NCI-H2171 treated with DMSO at 0.1 percent for 48 hours (cell line): ENCODE results near the gene PTPRN2.
A peak's percentile ranks its signal among the peaks of the same experiment; 100 is the strongest.
"Not testable (repeated sequence)": the region's sequence is repeated elsewhere in the genome, so short reads cannot be mapped to it uniquely, and the experiment has no call there.

ENCODE experiments used
- DNase-seq: peaks from one replicate; lab custom pipeline; 2025; lab: John Stamatoyannopoulos, UW

PTPRN2 gene

DNA sequence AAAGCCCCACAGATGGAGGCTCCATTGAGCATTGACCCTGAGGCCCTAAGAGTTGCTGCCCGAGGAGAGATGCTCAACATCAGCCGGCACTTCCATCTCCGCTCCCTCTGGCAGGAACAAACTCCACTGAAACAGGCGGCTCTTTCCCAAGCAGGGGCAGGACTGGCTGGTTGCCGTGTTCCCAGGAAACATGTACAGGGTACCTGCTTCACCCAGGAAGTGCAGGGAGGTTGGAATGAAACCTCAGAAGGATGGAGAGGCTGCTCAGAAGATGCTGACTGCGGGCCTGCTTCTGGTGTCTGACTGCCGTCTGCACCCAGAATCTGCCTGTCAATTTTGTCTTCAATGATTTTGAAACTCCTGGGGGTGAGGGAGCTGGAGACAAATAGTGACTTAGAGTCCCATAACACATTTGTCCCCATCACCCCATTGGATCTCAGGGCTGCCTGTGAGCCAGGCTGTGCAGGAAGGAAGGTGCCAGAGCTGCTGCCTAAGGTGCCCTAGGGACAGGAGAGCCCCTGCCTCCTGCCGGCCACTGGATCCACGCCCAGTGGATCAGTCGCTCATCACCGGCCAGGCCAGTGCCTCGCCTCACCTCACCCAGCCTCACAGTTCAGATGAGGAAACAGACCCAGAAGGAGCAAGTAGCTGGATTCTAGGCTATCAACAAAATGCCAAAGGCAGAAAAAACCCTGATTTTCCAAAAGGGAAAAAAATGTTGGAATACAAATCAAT, 237.3 kb downstream of the PTPRN2 start:
- no peak for DNase-seq

DNA sequence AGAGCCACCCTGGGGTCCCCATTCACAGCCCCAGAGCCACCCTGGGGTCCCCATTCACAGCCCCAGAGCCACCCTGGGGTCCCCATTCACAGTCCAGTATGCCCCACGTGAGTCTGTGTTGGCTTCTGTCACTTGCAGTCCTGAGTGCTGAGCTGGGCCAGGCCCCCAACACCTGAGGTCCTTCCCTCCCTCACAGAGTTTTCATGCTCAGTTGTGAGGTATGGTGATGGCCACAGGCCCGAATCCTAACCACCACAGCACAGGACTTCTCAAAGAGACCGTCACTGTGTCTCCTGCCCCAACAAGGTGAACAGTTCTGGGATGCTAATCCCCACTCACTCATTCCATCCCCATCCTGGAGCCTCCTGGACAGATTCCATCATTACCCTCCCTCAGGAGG, 239.2 kb downstream of the PTPRN2 start:
- no peak for DNase-seq

DNA sequence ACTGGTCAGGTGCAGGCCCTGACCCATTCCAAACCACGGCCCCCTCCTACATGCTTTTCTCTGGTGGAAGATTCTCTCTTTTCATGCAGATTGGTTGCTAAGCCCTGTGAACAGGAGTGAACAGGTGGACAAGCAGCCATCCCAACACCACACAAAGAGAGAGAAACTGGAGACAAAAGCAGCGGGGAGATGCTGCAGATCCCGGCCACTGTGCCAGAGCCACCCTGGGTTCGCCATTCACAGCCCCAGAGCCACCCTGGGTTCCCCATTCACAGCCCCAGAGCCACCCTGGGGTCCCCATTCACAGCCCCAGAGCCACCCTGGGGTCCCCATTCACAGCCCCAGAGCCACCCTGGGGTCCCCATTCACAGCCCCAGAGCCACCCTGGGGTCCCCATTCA, 239.6 kb downstream of the PTPRN2 start:
- DNase-seq, result not testable (repeated sequence)

DNA sequence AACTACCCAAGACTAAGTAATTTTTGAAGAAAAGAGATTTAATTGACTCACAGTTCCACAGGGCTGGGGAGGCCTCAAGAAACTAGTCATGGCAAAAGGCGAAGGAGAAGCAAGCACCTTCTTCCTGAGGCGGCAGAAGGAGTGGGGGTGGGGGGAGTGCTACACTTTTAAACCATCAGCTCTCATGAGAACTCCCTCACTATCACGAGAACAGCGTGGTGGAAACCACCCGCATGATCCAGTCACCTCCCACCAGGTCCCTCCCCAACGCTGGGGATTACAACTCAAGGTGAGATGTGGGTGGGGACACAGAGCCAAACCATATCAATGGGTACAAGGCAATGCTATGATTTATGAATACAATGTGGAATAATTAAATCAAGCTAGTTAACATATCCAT, 241.9 kb downstream of the PTPRN2 start:
- no peak for DNase-seq

DNA sequence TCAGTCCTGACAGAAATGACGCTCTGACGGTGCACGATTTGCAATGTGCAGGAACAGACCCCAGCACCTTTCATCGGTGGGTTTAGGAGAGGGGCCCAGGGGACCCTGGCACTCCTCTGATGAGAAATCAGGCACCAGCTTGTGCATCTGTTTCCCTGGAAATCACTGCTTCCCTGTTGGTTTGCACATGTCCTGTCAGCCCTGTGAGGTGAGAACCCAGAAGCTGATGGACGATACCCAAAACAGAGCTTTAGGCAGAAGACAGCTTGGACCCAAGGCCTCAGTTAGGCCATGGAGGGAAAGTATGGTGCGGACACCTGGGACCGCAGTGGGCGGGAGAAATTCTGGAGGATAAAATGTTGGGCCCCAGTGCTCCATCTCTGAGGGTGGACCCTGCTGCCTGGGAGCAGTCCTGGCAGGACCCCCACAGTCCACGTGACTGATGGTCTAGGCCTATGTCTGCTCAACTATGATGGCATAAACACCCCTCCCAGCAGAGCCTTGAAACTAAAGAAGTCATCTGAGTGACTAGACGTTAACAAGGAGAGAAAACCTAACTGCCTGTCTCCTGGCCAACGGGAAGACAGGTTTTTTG, 242.8 kb downstream of the PTPRN2 start:
- no peak for DNase-seq

DNA sequence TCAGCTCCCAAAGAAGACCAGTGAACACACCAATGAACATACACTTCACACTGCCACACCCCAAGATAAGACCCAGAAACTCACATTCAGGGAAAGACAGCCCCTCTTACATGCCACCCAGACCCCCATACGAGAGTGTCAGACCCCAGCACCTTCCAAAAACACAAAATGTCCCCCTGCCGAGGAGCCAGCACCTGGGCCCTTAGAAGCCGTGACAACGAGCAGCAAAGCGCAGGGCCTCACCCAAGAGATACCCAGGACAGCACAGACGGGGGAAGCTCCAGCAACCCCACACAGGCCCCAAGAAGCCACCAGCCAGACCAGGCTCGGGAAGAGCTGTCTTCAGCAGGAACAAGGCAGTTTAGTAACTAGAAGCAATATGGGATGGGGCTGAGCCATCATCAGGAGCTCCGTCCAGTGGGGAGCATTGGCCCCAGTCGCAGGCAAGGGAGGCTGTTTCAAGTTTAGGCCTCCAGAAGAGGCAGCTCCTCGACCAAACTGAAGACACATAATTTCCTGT, 243.6 kb downstream of the PTPRN2 start:
- no peak for DNase-seq

DNA sequence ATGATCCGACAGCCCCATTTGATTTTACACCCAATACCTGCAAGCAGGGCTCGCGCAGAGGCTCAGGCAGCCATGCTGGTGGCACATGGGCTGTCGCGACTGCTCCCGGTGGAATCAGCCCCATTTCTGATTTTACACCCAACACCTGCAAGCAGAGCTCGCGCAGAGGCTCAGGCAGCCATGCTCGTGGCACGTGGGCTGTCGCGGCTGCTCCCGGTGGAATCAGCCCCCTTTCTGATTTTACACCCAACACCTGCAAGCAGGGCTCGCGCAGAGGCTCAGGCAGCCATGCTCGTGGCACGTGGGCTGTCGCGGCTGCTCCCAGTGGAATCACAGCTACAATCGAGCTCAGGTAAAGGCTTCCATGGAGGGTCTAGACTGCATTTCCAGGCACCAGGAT, 244.1 kb downstream of the PTPRN2 start:
- DNase-seq, result no peak

DNA sequence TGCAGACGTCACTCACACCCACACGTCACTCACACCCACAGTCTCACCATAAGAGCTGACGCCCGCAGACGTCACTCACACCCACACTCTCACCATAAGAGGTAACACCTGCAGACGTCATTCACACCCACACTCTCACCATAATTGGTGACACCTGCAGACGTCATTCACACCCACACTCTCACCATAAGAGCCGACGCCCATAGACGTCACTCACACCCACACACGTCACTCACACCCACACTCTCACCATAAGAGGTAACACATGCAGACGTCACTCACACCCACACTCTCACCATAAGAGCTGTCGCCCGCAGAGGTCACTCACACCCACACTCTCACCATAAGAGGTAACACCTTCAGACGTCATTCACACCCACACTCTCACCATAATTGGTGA, 246.5 kb downstream of the PTPRN2 start:
- DNase-seq, result not testable (repeated sequence)

DNA sequence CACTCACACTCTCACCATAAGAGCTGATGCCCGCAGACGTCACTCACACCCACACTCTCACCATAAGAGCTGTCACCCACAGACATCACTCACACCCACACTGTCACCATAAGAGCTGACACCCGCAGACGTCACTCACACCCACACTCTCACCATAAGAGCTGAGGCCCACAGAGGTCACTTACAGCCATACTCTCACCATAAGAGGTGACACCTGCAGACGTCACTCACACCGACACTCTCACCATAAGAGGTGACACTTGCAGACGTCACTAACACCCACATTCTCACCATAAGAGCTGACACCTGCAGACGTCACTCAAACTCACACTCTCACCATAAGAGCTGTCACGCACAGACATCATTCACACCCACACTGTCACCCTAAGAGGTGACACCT, 250.7 kb downstream of the PTPRN2 start:
- DNase-seq, result not testable (repeated sequence)

DNA sequence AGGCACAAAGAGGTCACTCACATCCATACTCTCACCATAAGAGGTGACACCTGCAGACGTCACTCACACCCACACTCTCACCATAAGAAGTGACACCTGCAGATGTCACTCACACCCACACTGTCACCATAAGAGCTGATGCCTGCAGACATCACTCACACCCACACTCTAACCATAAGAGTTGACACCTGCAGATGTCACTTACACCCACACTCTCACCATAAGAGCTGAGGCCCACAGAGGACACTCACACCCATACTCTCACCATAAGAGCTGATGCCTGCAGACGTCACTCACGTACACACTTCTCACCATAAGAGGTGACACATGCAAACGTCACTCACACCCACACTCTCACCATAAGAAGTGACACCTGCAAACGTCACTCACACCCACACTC, 255.1 kb downstream of the PTPRN2 start:
- DNase-seq, result not testable (repeated sequence)

DNA sequence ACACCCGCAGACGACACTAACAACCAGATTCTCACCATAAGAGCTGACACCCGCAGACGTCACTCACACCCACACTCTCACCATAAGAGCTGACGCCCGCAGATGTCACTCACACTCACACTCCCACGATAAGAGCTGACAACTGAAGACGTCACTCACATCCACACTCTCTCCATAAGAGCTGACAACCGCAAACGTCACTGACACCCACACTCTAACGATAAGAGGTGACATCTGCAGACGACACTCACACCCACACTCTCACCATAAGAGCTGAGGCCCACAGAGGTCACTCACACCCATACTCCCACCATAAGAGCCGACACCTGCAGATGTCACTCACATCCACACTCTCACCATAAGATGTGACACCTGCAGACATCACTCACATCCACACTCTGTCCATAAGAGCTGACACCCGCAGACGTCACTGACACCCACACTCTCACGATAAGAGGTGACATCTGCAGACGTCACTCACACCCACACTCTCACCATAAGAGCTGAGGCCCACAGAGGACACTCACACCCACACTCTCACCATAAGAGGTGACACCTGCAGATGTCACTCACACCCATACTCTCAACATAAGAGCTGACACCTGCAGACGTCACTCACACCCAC, 255.7 kb downstream of the PTPRN2 start:
- not testable (repeated sequence) for DNase-seq

DNA sequence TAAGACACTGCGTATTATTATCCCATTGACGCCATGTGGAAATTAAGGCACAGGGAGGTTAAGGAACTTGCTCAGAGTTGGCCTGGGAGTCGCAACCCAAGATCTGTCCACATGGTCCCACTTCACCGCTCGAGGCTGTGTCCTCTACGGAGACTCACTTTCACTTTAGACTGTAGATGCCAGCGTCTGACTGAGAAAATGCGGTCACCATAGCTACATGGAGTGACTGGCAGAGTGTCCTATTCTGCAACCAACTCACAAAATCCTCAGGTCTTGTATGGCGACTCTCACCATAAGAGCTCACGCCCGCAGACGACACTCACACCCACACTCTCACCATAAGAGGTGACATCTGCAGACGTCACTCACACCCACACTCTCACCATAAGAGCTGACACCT, 257.9 kb downstream of the PTPRN2 start:
- DNase-seq, result no peak

DNA sequence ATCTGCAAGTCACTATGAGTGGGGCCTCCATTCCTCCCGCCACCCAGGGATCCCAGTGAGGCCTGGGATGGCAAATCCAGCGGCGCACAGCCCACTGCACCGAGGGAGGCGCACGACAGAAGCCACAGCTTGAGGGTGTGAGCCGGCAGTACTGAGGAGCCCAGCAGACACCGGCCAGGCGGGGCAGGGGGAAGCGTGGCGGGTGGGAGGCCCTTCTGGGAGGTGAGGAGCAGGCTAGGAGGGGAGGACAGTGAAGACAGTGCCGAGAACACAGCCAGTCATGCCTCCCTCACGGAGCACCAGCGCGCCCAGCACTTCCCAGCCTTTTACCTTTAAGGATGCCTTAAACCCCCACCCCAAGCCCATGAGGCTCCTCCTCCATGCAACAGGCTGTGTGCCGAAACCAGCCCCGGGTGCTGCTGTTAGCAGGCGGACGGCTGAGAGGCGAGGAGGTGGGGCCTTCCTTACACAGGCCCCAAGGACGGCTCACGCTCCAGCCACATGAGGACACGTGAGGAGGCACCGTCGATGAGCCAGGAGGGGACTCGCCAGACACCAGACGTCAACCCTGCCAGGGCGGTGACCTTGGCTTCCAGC, 258.5 kb downstream of the PTPRN2 start:
- DNase-seq, result no peak

DNA sequence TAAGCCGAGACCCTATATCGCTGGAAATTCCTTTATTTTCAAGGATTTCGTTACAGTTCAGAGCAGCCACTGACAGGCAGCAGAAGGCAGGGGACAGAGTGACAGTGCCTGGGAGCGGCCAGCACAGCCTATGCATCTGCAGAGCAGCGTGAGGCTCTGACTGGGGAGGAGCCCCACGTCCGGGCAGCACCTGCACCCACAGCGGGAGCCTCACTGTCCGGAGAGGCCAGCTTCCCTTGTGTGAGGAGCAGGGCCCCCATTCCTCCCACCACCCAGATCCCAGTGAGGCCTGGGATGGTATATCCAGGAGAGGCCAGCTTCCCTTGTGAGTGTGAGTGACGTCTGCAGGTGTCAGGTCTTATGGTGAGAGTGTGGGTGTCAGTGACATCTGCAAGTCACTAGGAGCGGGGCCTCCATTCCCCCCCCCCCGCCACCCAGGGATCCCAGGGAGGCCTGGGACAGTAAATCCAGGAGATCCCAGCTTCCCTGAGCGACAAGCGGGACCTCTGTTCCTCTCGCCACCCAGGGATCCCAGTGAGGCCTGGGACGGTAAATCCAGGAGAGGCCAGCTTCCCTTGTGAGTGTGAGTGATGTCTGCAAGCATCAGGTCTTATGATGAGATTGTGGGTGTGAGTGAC, 259.1 kb downstream of the PTPRN2 start:
- no peak for DNase-seq

DNA sequence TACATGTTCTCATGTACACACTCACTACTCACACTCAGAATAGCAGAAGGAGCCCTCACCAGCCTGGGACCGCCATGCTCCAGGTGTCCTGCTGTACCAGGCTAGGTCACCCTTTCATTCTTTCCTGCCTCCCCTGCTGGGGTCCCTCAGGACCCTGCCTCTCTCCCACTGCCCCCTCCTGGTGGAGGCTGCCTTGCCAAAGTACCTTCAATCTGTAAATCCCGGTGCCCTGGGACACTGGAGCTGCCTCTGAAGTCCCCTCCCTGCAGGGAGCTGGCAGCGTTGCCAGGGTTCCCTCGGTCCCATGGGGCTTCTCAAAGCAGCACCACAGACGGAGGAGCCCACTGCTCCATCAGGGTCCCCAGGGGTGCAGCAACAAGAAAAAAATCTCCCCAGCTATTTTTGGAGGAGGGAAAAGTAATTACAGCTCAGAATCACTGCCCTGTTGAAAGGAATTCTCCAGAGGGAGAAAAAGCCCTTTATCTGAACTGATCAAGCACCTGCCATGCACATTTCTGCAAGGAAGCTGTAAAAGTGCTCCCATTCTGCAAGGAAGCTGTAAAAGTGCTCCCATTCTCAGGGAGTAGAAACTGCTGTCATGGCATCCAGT, 259.9 kb downstream of the PTPRN2 start:
- DNase-seq, result peak; percentile 78

DNA sequence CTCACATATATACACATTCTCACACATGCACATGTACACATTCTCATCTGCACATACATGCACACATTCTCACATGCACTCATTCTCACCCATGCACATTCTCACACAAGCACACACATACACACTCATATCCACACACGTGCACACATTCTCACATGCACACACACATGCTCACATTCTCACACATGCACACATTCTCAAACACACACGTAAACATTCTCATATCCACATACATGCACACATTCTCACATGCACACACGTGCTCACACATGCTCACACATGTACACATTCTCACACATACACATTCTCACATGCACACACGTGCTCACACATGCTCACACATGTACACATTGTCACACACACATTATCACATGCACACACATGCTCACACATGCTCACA, 260.6 kb downstream of the PTPRN2 start:
- DNase-seq, result no peak

DNA sequence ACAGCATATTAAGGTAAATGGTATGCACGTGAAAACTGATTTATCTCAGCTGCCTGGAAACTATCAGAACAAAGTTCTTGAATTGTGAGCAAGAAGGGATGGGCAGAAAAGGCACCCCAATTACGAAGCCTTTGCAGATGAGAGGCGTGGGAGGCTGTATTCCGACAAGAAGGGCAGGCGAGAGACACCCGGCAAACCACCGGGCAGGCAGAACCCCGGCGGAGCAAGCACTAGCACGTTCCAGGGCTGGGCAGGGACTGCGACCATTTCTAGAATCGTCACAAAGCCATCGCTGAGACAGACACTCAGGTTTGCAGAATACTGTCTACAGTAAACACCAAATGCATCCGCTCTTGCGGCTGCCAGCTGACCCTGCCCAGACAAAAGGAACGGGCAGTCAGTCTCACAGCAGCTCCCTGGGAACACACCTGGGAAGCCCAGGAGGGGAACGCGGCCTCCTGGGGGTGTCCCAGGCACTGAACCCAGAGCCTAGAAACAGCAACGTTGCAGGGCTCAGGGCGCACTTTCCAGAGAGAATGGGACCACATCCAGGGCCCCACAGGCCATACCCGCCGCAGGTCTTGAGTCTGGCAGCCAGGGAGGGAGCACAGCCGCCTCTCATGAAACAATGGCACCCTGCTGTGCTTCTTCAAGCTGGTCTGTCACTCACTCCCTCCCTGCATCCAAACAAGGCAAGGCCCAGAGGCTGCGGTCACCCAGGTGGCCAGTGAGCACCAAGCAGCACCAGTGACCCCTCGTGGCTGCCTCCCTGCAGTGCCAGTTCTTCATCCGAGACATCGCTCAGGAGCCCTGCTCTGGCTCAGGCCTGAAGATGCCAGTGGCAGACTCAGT, 261.9 kb downstream of the PTPRN2 start:
- peak; percentile 22 for DNase-seq

DNA sequence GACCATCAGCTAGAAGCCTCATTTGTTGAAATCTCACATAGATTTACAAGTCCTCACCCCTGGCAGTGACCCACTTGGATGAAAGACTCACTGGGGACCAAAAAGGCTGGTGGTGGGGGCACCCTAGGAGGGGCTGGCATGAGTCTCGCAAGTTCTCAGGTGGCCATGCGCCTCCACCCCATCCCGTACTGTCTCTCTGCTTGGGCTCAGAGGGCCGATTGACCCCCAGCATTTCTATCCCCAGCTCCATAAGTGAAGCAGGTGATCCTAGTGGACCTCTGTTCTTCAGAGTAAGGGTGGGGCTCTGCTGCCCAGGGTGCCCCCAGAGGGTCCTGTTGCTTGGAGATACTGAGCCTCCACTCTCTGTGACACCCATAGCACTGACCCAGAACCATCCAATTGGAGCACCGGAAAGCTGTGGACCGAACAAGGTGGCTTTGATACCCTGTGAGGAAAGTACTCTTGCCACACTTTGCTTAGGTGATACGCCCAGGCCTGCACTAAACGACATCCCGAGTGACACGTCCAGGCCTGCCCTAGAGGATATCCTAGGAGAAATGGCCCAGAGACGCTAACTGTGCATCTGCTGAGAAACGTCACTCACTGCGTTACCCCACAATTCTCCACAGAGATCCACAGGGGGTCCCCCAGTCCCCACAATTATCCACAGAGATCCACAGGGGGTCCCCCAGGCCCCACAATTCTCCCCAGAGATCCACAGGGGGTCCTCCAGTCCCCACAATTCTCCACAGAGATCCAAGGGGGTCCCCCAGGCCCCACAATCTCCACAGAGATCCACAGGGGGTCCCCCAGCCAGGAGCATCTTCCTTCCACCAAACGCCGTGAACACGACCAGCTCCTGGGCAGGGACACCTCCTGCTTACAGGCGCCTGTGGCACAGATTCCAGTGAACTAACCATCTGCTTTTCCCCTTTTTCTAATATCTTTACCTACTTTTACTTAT, 262.9 kb downstream of the PTPRN2 start:
- peak; percentile 48 for DNase-seq

DNA sequence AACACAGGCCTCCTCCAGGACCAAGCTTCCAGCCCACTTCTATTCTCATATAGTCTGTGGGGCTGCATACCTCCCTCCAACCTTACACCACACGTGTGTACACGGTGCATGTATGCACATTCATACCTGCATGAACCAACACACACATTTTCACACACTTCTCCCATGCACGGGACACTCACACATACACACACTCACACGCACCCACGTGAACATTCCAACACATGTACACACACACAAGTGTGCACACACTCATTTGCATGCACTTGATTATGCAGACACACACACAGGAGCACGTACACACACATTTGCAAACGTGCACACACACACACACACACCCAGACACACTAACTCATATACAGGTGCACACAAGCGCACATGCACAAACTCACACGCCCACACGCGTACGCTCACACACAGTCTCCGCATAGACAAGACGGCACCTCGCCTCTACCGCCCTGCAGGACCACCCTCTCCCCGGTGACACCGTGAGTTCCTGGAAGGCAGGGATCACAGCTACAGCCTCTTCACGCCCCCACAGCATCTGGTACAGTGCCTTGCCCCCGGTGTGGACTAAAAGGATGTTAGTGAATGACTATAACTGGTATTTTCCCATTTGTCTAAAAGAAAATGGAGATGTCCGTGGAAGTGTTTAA, 263.8 kb downstream of the PTPRN2 start:
- no peak for DNase-seq
